ENCODE results near the gene GM2A. TPM values are rescaled to one million over a fixed set of nuclear protein-coding genes. Genes with fewer than 3 reads are reported as not detected.

Gene GM2A
- total and polyA plus RNA-seq, 2 of the 8 experiments (the other 6 are each of a cell fraction or from before 2014, with no cell fraction given) = 18.5 to 32.2 TPM

- H3K56ac ChIP-seq (replicated peaks; ENCODE audit: insufficient read length, low read depth, low read length) = no peak overlapping the region
- H3K27ac ChIP-seq (ENCODE audit: low read depth, low read length) = no peak overlapping the region
- no peak overlapping the region for H3K18ac ChIP-seq (ENCODE audit: extremely low read depth, low read length)
- FAIRE-seq = no peak
- H3K23me2 ChIP-seq (ENCODE audit: low read depth, low read length) = peaks cover 5% of the 10 kb centered on the region; the same call in 1 of the 2 replicates
- no peak overlapping the region for H2AFZ ChIP-seq (ENCODE audit: low read length)
- peaks cover 3% of the 10 kb centered on the region; the same call in 1 of the 2 replicates for H3K79me1 ChIP-seq (ENCODE audit: low read depth, low read length)
- H3K36me3 ChIP-seq (ENCODE audit: control insufficient read depth in 2 of 4, insufficient read depth in 4 of 4, low read length in 3 of 4) = no peaks in the 10 kb centered on the region
- H3K4me1 ChIP-seq (replicated peaks in 1 of 4; ENCODE audit: control insufficient read depth in 3 of 4, insufficient read depth in 4 of 4, low read length in 3 of 4) = peaks cover 2 to 12% (median 6%) of the 10 kb centered on the region in 4 experiments
- H2BK20ac ChIP-seq (ENCODE audit: low read length) = no peak overlapping the region
- ChIA-PET CTCF (ENCODE audit: partially characterized antibody) (interaction anchor here (0.8 to 5.2 kb wide), 11 partner anchors 10 to 301 kb away, joined by 3 to 56 read pairs (median 6); no protein-coding TSS in a partner anchor), POLR2A (ENCODE audit: partially characterized antibody) (interaction anchor here (1.4 to 2.2 kb wide), 3 partner anchors 8 to 17 kb away, joined by 3 to 13 read pairs (median 6); no protein-coding TSS in a partner anchor)
- no peak overlapping the region; the same call in 1 of the 2 replicates for H2AK5ac ChIP-seq (ENCODE audit: low read depth, low read length)
- H3K9me3 ChIP-seq (ENCODE audit: insufficient read depth in 2 of 2, low read depth in 1 of 2, low read length in 1 of 2) = no peaks in the 10 kb centered on the region
- no peak overlapping the region for H2BK5ac ChIP-seq (ENCODE audit: low read depth, low read length)
- no peak overlapping the region for H3K4me3 ChIP-seq (ENCODE audit: extremely low read depth in 1 of 4, insufficient read depth in 2 of 4, low read depth in 3 of 4, low read length in 4 of 4)
- H3K14ac ChIP-seq (ENCODE audit: insufficient read length) = no peak overlapping the region
- no peak overlapping the region for H3K23ac ChIP-seq (ENCODE audit: insufficient read length)
- TF ChIP-seq POLR2A (IDR thresholded peaks at IDR 0.05; ENCODE audit: control extremely low read depth in 1 of 2, low read depth in 2 of 2, low read length in 2 of 2) (no peak), YY1 (IDR thresholded peaks at IDR 0.05; ENCODE audit: low read depth, low read length) (no peak), TAF7 (optimal IDR thresholded peaks at IDR 0.05; ENCODE audit: borderline replicate concordance, low read depth, low read length) (no peak), RAD21 (IDR thresholded peaks at IDR 0.05 in 1 of 2, conservative IDR thresholded peaks at IDR 0.05 in 1 of 2; ENCODE audit: low read depth in 2 of 2, low read length in 2 of 2) (no peak), BRCA1 (IDR thresholded peaks at IDR 0.05; ENCODE audit: low read depth, low read length) (no peak), CHD2 (IDR thresholded peaks at IDR 0.05; ENCODE audit: low read length) (no peak), TEAD4 (IDR thresholded peaks at IDR 0.05; ENCODE audit: low read depth, low read length) (no peak), CBX5 (IDR thresholded peaks at IDR 0.05; ENCODE audit: low read depth, low read length) (no peak)
- H2BK12ac ChIP-seq (ENCODE audit: low read depth, low read length) = no peak overlapping the region
- no peak for DNase-seq (ENCODE audit: low read depth in 1 of 2, low spot score in 2 of 2)
- H2BK120ac ChIP-seq (replicated peaks; ENCODE audit: low read depth, low read length) = no peak overlapping the region
- no peak overlapping the region for H3K4ac ChIP-seq (replicated peaks; ENCODE audit: insufficient read length, low read depth, low read length)
- no peaks in the 10 kb centered on the region for H3K79me2 ChIP-seq (ENCODE audit: control insufficient read depth in 1 of 2, insufficient read depth in 2 of 2, low read length in 2 of 2)
- peaks cover 0 to 2% of the 10 kb centered on the region in 2 experiments for H4K20me1 ChIP-seq (replicated peaks in 1 of 2; ENCODE audit: control insufficient read depth in 1 of 2, insufficient read depth in 2 of 2, low read length in 2 of 2)
- H4K8ac ChIP-seq (ENCODE audit: extremely low read depth, insufficient read depth, low read length) = no peak overlapping the region
- no peak overlapping the region for H4K5ac ChIP-seq (ENCODE audit: insufficient read length, low read depth, low read length)
- H3K4me2 ChIP-seq (ENCODE audit: insufficient read depth in 1 of 2, low read depth in 2 of 2, low read length in 2 of 2) = peak overlapping the region; percentile 80 to 85; a peak in 1 of 4 replicates
- H4K91ac ChIP-seq (replicated peaks; ENCODE audit: insufficient read length, low read length) = no peak overlapping the region
- 89% methylated on average over 6 of the region's 6 CpGs; no CpG with 5 or more reads in 1 of the 2 experiments for WGBS, 2 experiments (ENCODE audit: extremely low coverage in 1 of 2, insufficient coverage in 1 of 2, insufficient read length in 1 of 2, insufficient replicate concordance in 2 of 2, low coverage in 1 of 2, low lambda C conversion rate in 2 of 2, missing lambda C conversion rate in 1 of 2)
- peaks cover 0 to 2% (median 0%) of the 10 kb centered on the region in 4 experiments; a peak in 3 of 7 replicates for H3K27me3 ChIP-seq (replicated peaks in 1 of 4; ENCODE audit: control insufficient read depth in 3 of 4, extremely low read depth in 1 of 4, insufficient read depth in 3 of 4, low read length in 3 of 4)
- H3K9ac ChIP-seq (replicated peaks in 1 of 4; ENCODE audit: extremely low read depth in 1 of 4, low read depth in 3 of 4, low read length in 3 of 4) = no peak overlapping the region
- 0 out of 2 replicates have a peak overlapping the region, but pooled peaks have one; percentile 4 for H2BK15ac ChIP-seq (ENCODE audit: low read length)
Measured at GRCh38 chr5:151222054-151222789, 30.8 kb upstream of the GM2A start.
